Measurements from ENCODE around the gene RBMX.

Gene RBMX

DNA sequence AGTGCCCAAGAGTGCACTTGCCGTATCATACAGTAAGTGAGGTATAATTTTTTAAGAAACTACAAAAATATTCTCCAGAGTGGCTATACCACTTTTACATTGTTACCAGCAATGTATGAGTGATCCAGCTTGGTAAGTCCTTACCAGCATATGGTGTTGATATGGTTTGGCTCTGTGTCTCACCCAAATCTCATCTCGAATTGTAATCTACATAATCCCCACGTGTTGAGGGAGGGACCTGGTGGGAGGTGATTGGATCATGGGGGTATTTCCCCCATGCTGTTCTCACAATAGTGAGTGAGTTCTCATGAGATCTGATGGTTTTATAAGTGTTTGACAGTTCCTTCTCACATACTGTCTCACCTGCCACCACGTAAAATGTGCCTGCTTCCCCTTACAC, 44.8 kb downstream of the RBMX start:
- DNase-seq (ENCODE audit: low spot score) = no peak

DNA sequence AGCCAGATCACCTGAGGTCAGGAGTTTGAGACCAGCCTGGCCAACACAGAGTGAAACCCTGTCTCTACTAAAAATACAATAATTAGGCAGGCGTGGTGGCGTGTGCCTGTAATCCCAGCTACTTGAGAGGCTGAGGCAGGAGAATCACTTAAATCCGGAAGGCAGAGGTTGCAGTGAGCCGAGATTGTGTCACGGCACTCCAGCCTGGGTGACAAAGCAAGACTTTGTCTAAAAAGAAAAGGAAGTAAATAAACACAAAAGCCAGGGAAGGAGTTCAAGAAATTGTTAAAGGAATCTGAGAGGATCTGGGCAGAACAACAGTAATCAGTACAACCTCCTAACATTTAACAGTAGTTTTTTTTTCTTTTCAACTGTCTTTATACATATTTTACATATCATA, 51.1 kb downstream of the RBMX start:
- DNase-seq (ENCODE audit: low spot score) = no peak

DNA sequence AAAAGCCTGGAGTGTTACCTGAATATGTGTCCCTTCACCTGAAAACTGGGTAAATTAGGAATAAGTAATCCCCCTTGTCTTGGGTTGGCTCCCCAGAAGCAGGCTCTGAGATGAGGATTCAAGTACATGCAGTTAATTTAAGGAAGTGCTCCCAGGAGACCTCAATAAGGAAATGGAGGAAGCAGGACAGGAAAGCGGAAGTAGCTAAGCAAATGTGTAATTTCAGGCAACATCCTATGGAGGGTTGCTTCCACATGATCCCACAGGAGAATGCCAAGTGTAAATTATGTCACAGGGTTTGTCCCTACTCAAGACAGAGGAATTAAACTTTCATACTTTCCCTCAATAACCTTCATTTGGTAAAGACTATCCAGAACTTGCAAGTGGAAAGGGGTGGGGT, 51.7 kb downstream of the RBMX start:
- no peak for DNase-seq (ENCODE audit: low spot score)

DNA sequence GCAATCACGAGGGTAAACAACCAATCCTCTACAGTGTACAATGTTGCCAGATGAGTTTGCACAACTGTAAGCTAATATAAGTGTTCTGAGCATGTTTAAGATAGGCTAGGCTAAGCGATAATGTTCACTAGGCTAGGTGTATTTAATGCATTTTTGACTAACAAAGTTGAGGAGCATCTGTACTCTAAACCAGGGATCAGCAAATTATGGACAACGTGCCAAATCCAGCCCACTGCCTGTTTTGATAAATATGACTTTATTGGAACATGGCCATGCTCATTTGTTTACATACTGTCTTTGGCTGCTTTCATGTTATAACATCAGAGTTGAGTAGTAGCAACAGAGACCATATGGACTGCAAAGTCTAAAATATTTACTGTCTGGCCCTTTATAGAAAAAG, 53.5 kb downstream of the RBMX start:
- DNase-seq (ENCODE audit: low spot score) = no peak

DNA sequence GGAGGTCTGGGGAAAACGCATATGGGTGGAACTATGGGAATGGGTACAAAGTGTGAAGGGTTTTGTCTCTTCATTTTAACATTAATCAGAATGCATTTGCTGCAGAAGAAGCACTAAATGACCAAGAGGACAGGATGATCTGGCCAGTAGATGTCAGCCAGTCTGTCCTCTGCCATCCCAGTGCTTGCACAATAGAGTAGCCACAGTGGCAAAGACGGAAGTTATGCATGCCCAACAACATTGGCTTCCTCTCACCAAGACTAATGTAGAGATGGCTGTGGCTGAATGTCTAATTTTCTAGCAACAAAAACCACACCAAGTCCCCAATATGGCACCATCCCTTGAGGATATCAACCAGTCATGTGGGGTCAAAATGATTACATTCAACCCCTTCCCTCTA, 54.8 kb downstream of the RBMX start:
- no peak for DNase-seq (ENCODE audit: low spot score)
